Kasumi-1 (cell line): ENCODE measurements around the gene PGLYRP3.
A peak's percentile ranks its signal among the peaks of the same experiment; 100 is the strongest.

ENCODE experiments used
- DNase-seq, 2 experiments: peaks; one replicate each; lab custom pipeline; 2025; lab: John Stamatoyannopoulos, UW

PGLYRP3 gene

DNA sequence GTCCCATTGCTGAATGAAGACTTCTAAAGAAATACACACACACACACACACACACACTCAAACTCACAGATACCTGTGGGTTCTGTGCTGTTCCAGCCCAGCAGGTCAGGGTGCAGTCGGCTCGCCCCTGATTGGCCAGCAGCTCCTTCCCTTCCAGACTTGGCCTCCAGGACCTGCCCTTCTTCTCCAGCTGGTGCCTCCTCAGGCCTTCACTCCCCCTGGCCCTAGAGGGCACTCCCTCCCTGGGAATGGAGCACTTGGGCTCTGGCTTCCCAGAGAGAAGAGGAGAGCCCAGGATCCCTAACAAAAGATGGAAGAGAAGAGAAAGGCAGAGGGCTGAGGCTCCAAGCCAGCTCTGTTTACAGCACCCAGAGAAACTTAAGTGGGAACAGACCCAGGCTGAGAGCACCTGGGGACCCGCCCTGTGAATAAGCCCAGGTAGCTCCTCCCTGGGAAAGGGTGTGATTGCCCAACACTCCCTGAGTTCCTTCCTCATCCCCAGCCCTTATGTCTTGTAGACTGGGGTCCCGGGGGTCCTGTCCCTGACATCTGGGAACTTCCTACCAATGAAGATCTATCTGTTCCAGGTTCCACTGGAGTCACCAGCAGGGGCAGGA lies at the start of gene PGLYRP3:
Gene PGLYRP3, minus strand, starts transcription at position 383 of the 617 bp plus-strand sequence. CDS start 2,287 bp downstream, outside the sequence.
- DNase-seq, result peak in 1 of 2 experiments; percentile 4

- no peak for DNase-seq
Measured at GRCh38 chr1:153362187-153362775, 49.5 kb upstream of the PGLYRP3 start.

GRCh38 chr1:153361480-153362109 lies 48.8 kb upstream of the PGLYRP3 start:
- DNase-seq, result no peak

GRCh38 chr1:153360592-153361479 lies 48.1 kb upstream of the PGLYRP3 start:
- no peak for DNase-seq

DNA sequence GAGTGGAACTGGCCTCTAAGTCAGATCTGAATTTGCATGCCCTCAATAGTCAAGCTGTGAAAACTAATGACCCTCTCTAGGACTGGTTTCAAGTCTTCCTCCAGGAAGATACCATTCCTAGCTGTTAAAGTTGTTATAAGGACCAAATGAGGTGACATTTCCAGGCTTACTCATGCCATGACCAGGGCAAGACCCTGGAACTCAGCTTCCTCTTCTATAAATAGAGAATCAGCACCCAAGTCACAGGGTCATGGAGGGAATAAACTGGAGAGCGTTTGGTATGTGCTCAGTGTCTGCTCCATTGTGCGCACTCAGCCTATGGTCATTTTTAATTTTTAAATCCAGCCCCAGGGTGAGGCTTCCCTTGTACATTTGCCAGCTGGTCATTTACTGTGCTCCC lies 47.4 kb upstream of the PGLYRP3 start:
- DNase-seq, result no peak

DNA sequence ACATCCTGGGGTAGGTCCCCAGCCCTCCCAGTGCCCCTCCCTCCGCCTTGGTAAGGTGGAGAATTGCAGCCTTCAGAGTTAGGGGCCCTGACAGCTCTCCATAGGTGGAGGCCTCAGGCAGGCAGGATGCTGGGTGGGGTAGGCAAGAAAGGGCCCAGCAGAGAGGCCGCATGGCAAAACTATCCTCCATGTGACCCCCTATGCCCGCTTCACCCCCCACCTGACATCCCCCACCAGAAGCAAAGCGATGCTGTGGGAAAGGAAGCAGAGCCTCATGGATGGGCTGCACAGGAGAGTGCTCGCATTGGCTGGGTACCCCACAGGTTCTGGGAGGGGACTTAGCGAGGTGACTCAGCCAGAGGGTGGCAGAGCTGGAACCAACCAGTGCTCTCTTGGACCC lies 46.5 kb upstream of the PGLYRP3 start:
- no peak for DNase-seq

- DNase-seq, result no peak
Measured at GRCh38 chr1:153358691-153358975, 45.9 kb upstream of the PGLYRP3 start.

GRCh38 chr1:153357853-153358690 lies 45.3 kb upstream of the PGLYRP3 start, which contains the start of gene S100A9:
TSS of gene S100A9 (plus strand) at chr1:153357854. CDS start at chr1:153358284, 430 bp downstream.
- DNase-seq, result peak in 1 of 2 experiments; percentile 52

- DNase-seq, result peak; percentile 36 to 52
Measured at GRCh38 chr1:153357076-153357852, 44.5 kb upstream of the PGLYRP3 start.

GRCh38 chr1:153356392-153357075 lies 43.8 kb upstream of the PGLYRP3 start:
- no peak for DNase-seq

GRCh38 chr1:153355445-153356071 lies 42.8 kb upstream of the PGLYRP3 start:
- DNase-seq, result peak; percentile 80 to 84

GRCh38 chr1:153354515-153355193 lies 41.9 kb upstream of the PGLYRP3 start:
- no peak for DNase-seq

- peak in 1 of 2 experiments; percentile 21 for DNase-seq
Measured at GRCh38 chr1:153353226-153353947, 40.6 kb upstream of the PGLYRP3 start.

- DNase-seq, result peak; percentile 84 to 87
Measured at GRCh38 chr1:153352523-153352922, 39.8 kb upstream of the PGLYRP3 start.

- DNase-seq, result no peak
Measured at GRCh38 chr1:153350321-153350957, 37.7 kb upstream of the PGLYRP3 start.

- no peak for DNase-seq
Measured at GRCh38 chr1:153349363-153350320, 36.9 kb upstream of the PGLYRP3 start.
